Right renal pelvis (tissue), 4 donors: ENCODE data around the gene SMIM1. TPM values are rescaled to one million over a fixed set of nuclear protein-coding genes. Genes with fewer than 3 reads are reported as not detected.

ENCODE experiments used
- DNase-seq, 4 donors: peaks; one replicate each; pipeline ENCODE4 v3.0.0-alpha.2; 2013; ENCODE audit warnings: low read depth in 4 of 4, low spot score in 3 of 4, missing footprints in 1 of 4
- polyA plus RNA-seq, 4 donors: library from polyadenylated mRNA; unstranded; fragments of 120-200 nt; gene quantifications; one replicate each; pipeline ENCODE4 v1.2.1, GENCODE V29; 2013; ENCODE audit not compliant: insufficient read length in 4 of 4

The SMIM1 gene
- 10 to 100 TPM; 11.4 to 18.4 (median 14.5) TPM for polyA plus RNA-seq

- no peak for DNase-seq
Observed at GRCh38 chr1:3772715-3773571, at the start of gene SMIM1. TSS of gene SMIM1 (plus strand) at chr1:3772749. CDS start at chr1:3775374, 2,625 bp downstream.

- DNase-seq, result no peak
Observed at GRCh38 chr1:3722846-3723245, 49.7 kb upstream of the SMIM1 start.

- DNase-seq, result peak; percentile 44 to 57 (median 52)
Observed at GRCh38 chr1:3724416-3725030, 48.0 kb upstream of the SMIM1 start.

- DNase-seq, result no peak
Observed at GRCh38 chr1:3725366-3725765, 47.2 kb upstream of the SMIM1 start.

- DNase-seq, result no peak
Observed at GRCh38 chr1:3727042-3727824, 45.3 kb upstream of the SMIM1 start.

GRCh38 chr1:3727825-3728776 lies 44.4 kb upstream of the SMIM1 start:
- DNase-seq, result no peak

GRCh38 chr1:3729594-3730542 lies 42.7 kb upstream of the SMIM1 start:
- DNase-seq, result no peak

- no peak for DNase-seq
Observed at GRCh38 chr1:3730543-3731247, 41.9 kb upstream of the SMIM1 start.

- no peak for DNase-seq
Observed at GRCh38 chr1:3731583-3732433, 40.7 kb upstream of the SMIM1 start.

GRCh38 chr1:3732434-3733093 lies 40.0 kb upstream of the SMIM1 start:
- no peak for DNase-seq

GRCh38 chr1:3733094-3733882 lies 39.3 kb upstream of the SMIM1 start:
- DNase-seq, result no peak

- DNase-seq, result no peak
Observed at GRCh38 chr1:3733883-3734589, 38.5 kb upstream of the SMIM1 start.

GRCh38 chr1:3734602-3735001 lies 37.9 kb upstream of the SMIM1 start:
- no peak for DNase-seq

- no peak for DNase-seq
Observed at GRCh38 chr1:3735027-3735681, 37.4 kb upstream of the SMIM1 start.

- DNase-seq, result no peak
Observed at GRCh38 chr1:3735688-3736087, 36.9 kb upstream of the SMIM1 start.
